ENCODE measurements around the gene WWTR1.

The WWTR1 gene

DNA sequence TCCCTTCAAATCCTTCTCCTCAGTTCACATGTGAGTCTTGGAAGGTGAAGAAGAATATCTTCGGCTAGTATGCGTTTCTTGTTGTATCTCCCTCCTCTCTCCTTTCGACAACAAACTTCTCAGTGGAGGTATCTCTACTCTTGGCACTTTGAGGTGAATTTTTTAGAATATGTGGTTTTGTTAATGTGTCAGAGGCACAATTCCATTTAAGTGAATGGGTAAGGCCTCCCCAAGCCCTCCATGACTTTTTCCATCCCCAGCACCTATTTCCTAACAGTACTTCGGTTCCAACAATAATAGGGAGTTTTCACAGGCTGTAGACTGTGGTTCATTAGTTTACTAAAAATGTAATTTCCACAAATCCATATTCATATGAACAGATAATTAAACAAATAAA, 109.2 kb downstream of the WWTR1 start:
- Histone ChIP-seq H3K9me3 (ENCODE audit: control insufficient read depth, insufficient read depth, low read length) (no peaks in the 10 kb centered on the region), H3K27me3 (ENCODE audit: control insufficient read depth, insufficient read depth, low read length) (no peaks in the 10 kb centered on the region), H3K9ac (ENCODE audit: low read depth, low read length) (no peak overlapping the region), H3K4me3 (ENCODE audit: low read depth, low read length) (no peak overlapping the region), H3K36me3 (ENCODE audit: control insufficient read depth, insufficient read depth, low read length) (no peaks in the 10 kb centered on the region), H3K4me1 (ENCODE audit: control insufficient read depth, insufficient read depth, low read length) (peaks cover 13% of the 10 kb centered on the region)

GRCh38 chr3:149547954-149548668, 109.7 kb downstream of the WWTR1 start:
- no peaks in the 10 kb centered on the region for H3K9me3 ChIP-seq (ENCODE audit: control insufficient read depth, insufficient read depth, low read length)
- no peaks in the 10 kb centered on the region for H3K27me3 ChIP-seq (ENCODE audit: control insufficient read depth, insufficient read depth, low read length)
- no peaks in the 10 kb centered on the region for H3K36me3 ChIP-seq (ENCODE audit: control insufficient read depth, insufficient read depth, low read length)
- H3K4me1 ChIP-seq (ENCODE audit: control insufficient read depth, insufficient read depth, low read length), result peaks cover 13% of the 10 kb centered on the region
- no peak overlapping the region for H3K4me3 ChIP-seq (ENCODE audit: low read depth, low read length)
- H3K9ac ChIP-seq (ENCODE audit: low read depth, low read length), result no peak overlapping the region

GRCh38 chr3:149547413-149547812, 110.4 kb downstream of the WWTR1 start:
- Histone ChIP-seq H3K9me3 (ENCODE audit: control insufficient read depth, insufficient read depth, low read length) (no peaks in the 10 kb centered on the region), H3K9ac (ENCODE audit: low read depth, low read length) (no peak overlapping the region), H3K4me3 (ENCODE audit: low read depth, low read length) (no peak overlapping the region), H3K36me3 (ENCODE audit: control insufficient read depth, insufficient read depth, low read length) (no peaks in the 10 kb centered on the region), H3K4me1 (ENCODE audit: control insufficient read depth, insufficient read depth, low read length) (peaks cover 16% of the 10 kb centered on the region), H3K27me3 (ENCODE audit: control insufficient read depth, insufficient read depth, low read length) (no peaks in the 10 kb centered on the region)

DNA sequence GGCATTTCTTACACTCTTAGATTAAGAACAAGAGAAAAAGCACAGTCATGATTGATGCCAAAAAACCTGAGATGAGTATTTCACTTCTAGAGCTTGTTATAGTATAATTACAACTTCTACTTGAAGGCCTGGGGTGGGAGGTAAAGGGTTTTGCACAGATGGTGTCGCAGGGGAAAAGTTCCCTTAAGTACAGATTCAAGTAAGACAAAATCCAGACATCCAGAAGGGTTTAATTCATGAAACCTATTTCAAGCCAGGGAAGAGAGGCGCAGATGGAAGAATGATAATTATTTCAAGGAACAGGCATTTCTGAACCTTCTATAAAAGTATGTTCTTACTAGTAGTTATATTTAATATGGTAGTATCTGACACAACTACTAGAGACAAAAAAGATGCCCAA, 112.8 kb downstream of the WWTR1 start:
- no peak overlapping the region for H3K9ac ChIP-seq (ENCODE audit: low read depth, low read length)
- no peaks in the 10 kb centered on the region for H3K27me3 ChIP-seq (ENCODE audit: control insufficient read depth, insufficient read depth, low read length)
- peaks cover 16% of the 10 kb centered on the region for H3K4me1 ChIP-seq (ENCODE audit: control insufficient read depth, insufficient read depth, low read length)
- no peaks in the 10 kb centered on the region for H3K36me3 ChIP-seq (ENCODE audit: control insufficient read depth, insufficient read depth, low read length)
- H3K4me3 ChIP-seq (ENCODE audit: low read depth, low read length), result no peak overlapping the region
- no peaks in the 10 kb centered on the region for H3K9me3 ChIP-seq (ENCODE audit: control insufficient read depth, insufficient read depth, low read length)

DNA sequence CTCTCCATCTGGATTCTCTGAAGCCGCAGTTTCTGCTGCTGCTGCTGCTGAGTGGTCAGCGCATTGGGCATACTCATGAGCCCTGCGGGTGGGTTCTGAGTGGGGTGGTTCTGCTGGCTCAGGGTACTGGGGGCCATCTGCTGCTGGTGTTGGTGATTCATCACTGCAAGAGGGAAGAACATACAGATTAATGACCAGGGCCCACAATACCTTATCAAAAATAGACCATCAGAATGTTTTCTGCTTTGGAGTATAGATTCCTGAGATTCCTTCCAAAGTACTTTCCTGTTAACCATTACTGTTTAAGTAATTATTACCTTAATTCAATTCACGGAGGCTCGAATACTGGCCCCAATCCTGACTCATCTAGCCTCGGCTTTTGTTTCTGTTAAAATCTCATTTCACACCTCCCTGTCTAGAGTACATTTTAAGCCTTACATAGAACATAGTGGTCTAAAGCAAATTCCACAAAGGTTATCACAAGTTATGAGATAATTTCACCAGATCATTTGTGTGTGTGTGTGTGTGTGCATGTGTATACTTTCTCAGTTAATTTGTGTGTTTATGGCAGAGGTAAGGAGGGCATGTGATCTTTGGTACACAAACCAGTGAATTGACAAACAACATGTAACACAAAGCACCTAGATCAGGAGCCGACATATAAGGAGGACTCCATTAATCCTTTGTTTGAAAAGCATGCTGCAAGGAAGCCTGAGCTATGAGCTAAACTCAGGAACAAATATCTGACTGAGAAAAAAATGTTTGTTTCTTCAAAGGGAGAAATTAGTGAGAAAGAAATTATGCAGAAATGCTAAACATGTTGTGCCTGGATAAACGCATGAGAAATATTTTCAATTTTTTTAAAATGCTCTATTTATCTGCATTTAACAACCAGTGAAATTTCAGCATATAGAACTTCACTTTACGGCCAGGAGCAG, 115.2 kb downstream of the WWTR1 start:
- no peaks in the 10 kb centered on the region for H3K27me3 ChIP-seq (ENCODE audit: control insufficient read depth, insufficient read depth, low read length)
- H3K4me3 ChIP-seq (ENCODE audit: low read depth, low read length), result no peak overlapping the region
- no peak overlapping the region for H3K9ac ChIP-seq (ENCODE audit: low read depth, low read length)
- H3K36me3 ChIP-seq (ENCODE audit: control insufficient read depth, insufficient read depth, low read length), result no peaks in the 10 kb centered on the region
- no peaks in the 10 kb centered on the region for H3K9me3 ChIP-seq (ENCODE audit: control insufficient read depth, insufficient read depth, low read length)
- peaks cover 6% of the 10 kb centered on the region for H3K4me1 ChIP-seq (ENCODE audit: control insufficient read depth, insufficient read depth, low read length)

DNA sequence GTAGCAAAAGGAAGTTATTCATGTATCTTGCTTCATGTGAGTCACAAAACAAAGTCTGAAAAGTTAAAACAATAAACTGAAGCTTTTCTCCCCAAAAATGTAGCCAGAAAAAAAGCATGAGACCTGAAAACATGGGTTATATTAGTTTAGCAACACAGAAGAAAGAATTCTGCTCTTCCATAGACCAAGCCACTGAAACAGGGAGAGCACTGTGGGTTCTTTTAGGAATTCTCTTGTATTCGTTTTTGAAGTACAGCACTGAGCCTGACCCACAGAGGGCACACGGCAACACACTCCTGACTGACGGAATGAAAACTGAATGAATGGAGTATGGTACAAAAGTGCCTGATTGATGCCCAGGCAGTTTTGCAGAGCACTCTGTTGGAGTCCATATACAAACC, 116.7 kb downstream of the WWTR1 start:
- Histone ChIP-seq H3K9ac (ENCODE audit: low read depth, low read length) (no peak overlapping the region), H3K4me1 (ENCODE audit: control insufficient read depth, insufficient read depth, low read length) (peaks cover 14% of the 10 kb centered on the region), H3K27me3 (ENCODE audit: control insufficient read depth, insufficient read depth, low read length) (no peaks in the 10 kb centered on the region), H3K36me3 (ENCODE audit: control insufficient read depth, insufficient read depth, low read length) (no peaks in the 10 kb centered on the region), H3K9me3 (ENCODE audit: control insufficient read depth, insufficient read depth, low read length) (no peaks in the 10 kb centered on the region), H3K4me3 (ENCODE audit: low read depth, low read length) (no peak overlapping the region)

DNA sequence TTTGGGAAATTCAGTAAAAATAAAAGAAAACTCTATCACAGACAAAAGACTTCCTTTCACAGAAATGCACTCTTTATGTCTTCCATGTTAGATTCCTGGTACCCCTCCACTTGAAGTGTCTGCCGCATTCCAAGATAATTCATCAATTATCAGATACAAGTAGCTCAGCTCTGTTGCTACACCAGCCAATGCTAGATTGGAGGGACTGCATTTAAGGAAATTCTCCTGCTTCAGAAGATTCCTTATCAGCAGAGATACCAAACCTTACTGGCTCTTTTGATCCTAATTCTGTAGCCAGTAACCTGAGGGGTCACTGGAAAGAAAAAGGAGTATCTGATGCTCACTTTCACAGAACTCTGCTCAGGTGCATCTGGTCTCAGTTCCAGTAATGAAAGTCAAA, 119.5 kb downstream of the WWTR1 start:
- no peaks in the 10 kb centered on the region for H3K36me3 ChIP-seq (ENCODE audit: control insufficient read depth, insufficient read depth, low read length)
- peaks cover 17% of the 10 kb centered on the region for H3K4me1 ChIP-seq (ENCODE audit: control insufficient read depth, insufficient read depth, low read length)

DNA sequence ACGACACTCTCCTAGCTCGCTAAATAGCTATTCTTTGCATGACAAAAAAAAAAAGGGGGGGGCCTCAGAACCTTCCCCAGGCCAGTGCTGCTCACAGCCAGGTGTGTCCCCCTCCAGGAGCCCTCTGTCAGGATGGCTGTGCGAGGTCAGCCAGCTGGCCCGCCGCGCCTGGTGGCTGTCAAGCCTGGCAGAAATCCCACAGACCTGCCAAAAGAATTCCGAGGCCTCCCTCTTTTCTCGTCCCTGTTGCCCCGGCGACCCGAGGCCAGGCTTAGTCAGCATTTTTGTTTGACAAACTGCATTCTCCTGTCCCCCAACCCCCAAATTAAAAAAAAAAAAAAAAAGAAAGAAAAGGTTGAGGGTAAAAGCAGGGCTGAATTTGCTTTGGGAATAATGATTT, 121.4 kb downstream of the WWTR1 start:
- Histone ChIP-seq H3K36me3 (ENCODE audit: control insufficient read depth, insufficient read depth, low read length) (no peaks in the 10 kb centered on the region), H3K9me3 (ENCODE audit: control insufficient read depth, insufficient read depth, low read length) (no peaks in the 10 kb centered on the region)

More for the DNA sequence above, 119.5 kb downstream of the WWTR1 start:
- Histone ChIP-seq H3K9me3 (ENCODE audit: control insufficient read depth, insufficient read depth, low read length) (no peaks in the 10 kb centered on the region), H3K9ac (ENCODE audit: low read depth, low read length) (no peak overlapping the region), H3K4me3 (ENCODE audit: low read depth, low read length) (no peak overlapping the region), H3K27me3 (ENCODE audit: control insufficient read depth, insufficient read depth, low read length) (no peaks in the 10 kb centered on the region)

DNA sequence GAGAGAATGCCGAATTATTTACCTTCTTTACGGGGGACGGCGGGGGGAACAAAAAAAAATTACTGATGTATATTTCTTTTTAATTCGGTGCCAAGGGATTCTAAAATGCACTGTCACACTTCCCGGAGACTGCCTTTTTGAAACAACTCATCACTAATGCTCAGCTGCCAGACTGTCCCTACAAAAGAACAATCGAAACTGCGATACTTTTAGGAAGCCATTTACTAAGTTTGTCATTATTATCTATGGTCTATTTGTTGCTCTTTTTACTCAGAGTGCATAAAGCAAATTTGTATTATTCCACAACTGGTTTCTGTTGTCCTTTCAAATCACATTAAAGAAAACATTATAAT, 122.5 kb downstream of the WWTR1 start:
- Histone ChIP-seq H3K9ac (ENCODE audit: low read depth, low read length) (no peak overlapping the region), H3K4me3 (ENCODE audit: low read depth, low read length) (no peak overlapping the region), H3K27me3 (ENCODE audit: control insufficient read depth, insufficient read depth, low read length) (no peaks in the 10 kb centered on the region), H3K4me1 (ENCODE audit: control insufficient read depth, insufficient read depth, low read length) (peaks cover 14% of the 10 kb centered on the region), H3K36me3 (ENCODE audit: control insufficient read depth, insufficient read depth, low read length) (no peaks in the 10 kb centered on the region), H3K9me3 (ENCODE audit: control insufficient read depth, insufficient read depth, low read length) (no peaks in the 10 kb centered on the region)

More for the DNA sequence above, 121.4 kb downstream of the WWTR1 start:
- H3K27me3 ChIP-seq (ENCODE audit: control insufficient read depth, insufficient read depth, low read length), result no peaks in the 10 kb centered on the region
- no peak overlapping the region for H3K4me3 ChIP-seq (ENCODE audit: low read depth, low read length)
- no peak overlapping the region for H3K9ac ChIP-seq (ENCODE audit: low read depth, low read length)
- peaks cover 14% of the 10 kb centered on the region for H3K4me1 ChIP-seq (ENCODE audit: control insufficient read depth, insufficient read depth, low read length)

DNA sequence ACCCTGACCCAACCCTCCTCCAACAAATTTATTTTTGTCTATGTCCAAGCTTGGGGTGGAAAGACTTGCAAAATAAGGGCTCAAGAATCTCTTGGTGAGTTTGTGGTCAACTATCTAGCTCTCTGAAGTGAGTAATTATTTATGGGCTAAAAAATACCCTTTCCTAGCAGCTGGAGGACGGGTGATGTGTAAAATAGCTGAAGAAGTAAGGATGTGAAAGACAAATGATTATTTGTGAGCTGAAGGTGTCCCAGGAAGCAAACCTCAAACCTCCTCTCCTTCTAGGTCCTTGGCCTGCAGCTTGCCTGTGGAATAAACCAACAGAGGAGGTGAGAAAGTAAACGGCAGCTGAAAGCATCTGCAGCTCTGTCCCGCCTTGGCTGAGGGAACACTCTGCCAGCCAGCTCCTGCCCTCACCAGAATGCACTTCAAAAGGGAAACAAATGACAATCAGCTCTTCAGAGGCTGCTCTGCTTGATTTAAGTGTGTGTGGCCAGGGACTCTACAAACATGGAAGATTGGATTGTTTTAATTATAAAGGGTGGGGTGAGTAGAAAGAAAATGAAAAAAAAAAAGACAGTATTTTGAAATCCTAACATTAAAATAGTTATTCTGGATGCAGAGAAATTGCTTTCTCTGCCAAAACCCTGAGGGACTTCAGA, 123.0 kb downstream of the WWTR1 start:
- Histone ChIP-seq H3K9me3 (ENCODE audit: control insufficient read depth, insufficient read depth, low read length) (no peaks in the 10 kb centered on the region), H3K4me1 (ENCODE audit: control insufficient read depth, insufficient read depth, low read length) (peaks cover 14% of the 10 kb centered on the region), H3K4me3 (ENCODE audit: low read depth, low read length) (no peak overlapping the region), H3K27me3 (ENCODE audit: control insufficient read depth, insufficient read depth, low read length) (no peaks in the 10 kb centered on the region), H3K36me3 (ENCODE audit: control insufficient read depth, insufficient read depth, low read length) (no peaks in the 10 kb centered on the region), H3K9ac (ENCODE audit: low read depth, low read length) (no peak overlapping the region)

DNA sequence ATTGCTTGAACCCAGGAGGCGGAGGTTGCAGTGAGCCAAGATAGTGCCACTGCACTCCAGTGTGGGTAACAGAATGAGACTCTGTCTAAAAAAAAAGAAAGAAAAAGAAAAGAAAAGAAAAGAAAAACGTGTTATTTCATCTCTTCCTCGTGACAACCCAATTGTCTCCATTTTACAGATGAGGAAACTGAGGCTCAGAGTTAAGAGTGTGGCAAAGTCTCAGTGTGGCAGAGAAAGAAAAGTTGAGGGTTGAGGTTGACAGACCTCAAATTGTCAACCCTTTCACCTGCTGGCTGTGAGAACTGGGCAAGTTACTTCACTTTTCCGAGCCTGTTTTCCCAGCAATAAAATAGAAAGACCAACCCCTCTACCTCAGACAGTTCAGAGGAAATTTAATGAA, 123.7 kb downstream of the WWTR1 start:
- H3K4me3 ChIP-seq (ENCODE audit: low read depth, low read length), result no peak overlapping the region
- no peak overlapping the region for H3K9ac ChIP-seq (ENCODE audit: low read depth, low read length)
- H3K9me3 ChIP-seq (ENCODE audit: control insufficient read depth, insufficient read depth, low read length), result no peaks in the 10 kb centered on the region
- H3K36me3 ChIP-seq (ENCODE audit: control insufficient read depth, insufficient read depth, low read length), result no peaks in the 10 kb centered on the region
- H3K4me1 ChIP-seq (ENCODE audit: control insufficient read depth, insufficient read depth, low read length), result peaks cover 14% of the 10 kb centered on the region
- H3K27me3 ChIP-seq (ENCODE audit: control insufficient read depth, insufficient read depth, low read length), result no peaks in the 10 kb centered on the region

Data from iPS-15b (cell line).